ENCODE data around the gene APBB1. TPM values are rescaled to one million over a fixed set of nuclear protein-coding genes. Genes with fewer than 3 reads are reported as not detected.

APBB1 gene
- total and polyA plus RNA-seq, 3 experiments from 2014 or later = 41.7 to 80.2 (median 43.6) TPM

DNA sequence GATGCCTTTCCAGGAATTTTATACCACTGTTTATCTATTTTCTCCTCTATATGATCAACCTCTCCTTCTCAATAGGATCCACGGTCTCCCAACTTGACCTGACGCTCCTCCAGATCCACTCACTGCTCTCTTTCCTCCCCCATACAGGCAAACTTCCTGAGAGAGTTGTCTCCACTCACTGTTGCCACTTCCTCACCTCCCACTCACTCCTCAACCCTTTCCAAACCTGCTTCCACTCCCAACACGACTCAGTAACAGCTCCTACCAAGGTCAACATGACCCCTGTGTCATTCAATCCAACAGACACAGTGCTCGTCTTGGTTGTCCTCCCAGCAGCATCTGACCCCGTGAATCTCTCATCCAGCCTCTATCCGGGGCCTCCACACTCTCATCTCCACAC is 3.1 kb downstream of the APBB1 start:
- ChIA-PET CTCF (no interaction called here), POLR2A (interaction anchor here (0.5 to 4.6 kb wide), 2 partner anchors 12 to 38 kb away, joined by 3 to 56 read pairs; no protein-coding TSS in a partner anchor)
- Histone ChIP-seq H3K4me1 (ENCODE audit: insufficient read depth, low read length) (peaks cover 71% of the 10 kb centered on the region), H3K36me3 (ENCODE audit: insufficient read depth, low read length) (no peaks in the 10 kb centered on the region), H3K4me3 (ENCODE audit: low read length) (no peak overlapping the region), H3K9me3 (ENCODE audit: low read length) (no peaks in the 10 kb centered on the region), H3K27me3 (ENCODE audit: insufficient read depth, low read length, poor library complexity, severe bottlenecking) (no peaks in the 10 kb centered on the region), H3K27ac (ENCODE audit: low read depth, low read length) (no peak overlapping the region)
- no peak overlapping the region for H3K4me3 Mint-ChIP-seq
- DNase-seq = no peak
- peaks cover 10 to 29% (median 16%) of the 10 kb centered on the region in 3 donors for H3K4me1 Mint-ChIP-seq
- H3K9me3 Mint-ChIP-seq = no peaks in the 10 kb centered on the region
- H3K27me3 Mint-ChIP-seq = peaks cover under 1% of the 10 kb centered on the region in 2 donors
- H3K36me3 Mint-ChIP-seq = peaks cover 1 to 13% (median 3%) of the 10 kb centered on the region in 3 donors
- H3K27ac Mint-ChIP-seq = no peak overlapping the region

DNA sequence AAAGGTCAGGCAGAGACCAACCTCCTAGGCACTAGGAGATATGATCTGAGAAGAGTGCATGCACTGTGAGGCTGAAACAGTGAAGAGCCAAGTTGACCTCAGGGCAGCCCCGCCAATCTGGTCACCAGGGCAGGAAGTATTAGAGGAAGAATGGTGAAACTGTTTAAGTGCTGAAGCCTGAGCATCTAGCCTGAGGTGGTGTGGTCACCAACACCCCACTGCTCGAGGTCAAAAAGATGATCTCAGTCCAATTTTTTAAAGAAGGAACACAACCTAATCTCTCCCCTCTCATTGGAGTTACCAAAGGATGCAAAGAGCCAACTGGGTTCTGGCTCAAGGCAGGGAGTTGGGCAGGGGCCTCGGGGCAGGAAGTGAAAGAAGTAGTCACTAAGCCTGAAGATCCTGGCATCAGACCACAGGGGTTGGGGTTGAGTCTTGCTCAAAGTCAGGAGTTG is 4.0 kb downstream of the APBB1 start:
- Histone ChIP-seq H3K27me3 (ENCODE audit: insufficient read depth, low read length, poor library complexity, severe bottlenecking) (no peaks in the 10 kb centered on the region), H3K36me3 (ENCODE audit: insufficient read depth, low read length) (peaks cover 8% of the 10 kb centered on the region), H3K4me1 (ENCODE audit: insufficient read depth, low read length) (peaks cover 73% of the 10 kb centered on the region), H3K9me3 (ENCODE audit: low read length) (no peaks in the 10 kb centered on the region), H3K4me3 (ENCODE audit: low read length) (peak overlapping the region; percentile 2), H3K27ac (ENCODE audit: low read depth, low read length) (no peak overlapping the region)
- Mint-ChIP-seq H3K4me3 (no peak overlapping the region), H3K27me3 (no peaks in the 10 kb centered on the region), H3K27ac (no peak overlapping the region), H3K4me1 (peaks cover 9 to 32% (median 19%) of the 10 kb centered on the region in 3 donors), H3K36me3 (peaks cover 0 to 18% (median 3%) of the 10 kb centered on the region in 3 donors), H3K9me3 (no peaks in the 10 kb centered on the region)
- CTCF ChIA-PET = no interaction called here
- POLR2A ChIA-PET = interaction anchor here (2.1 kb wide), 1 partner anchor 25 kb away, joined by 7 read pairs; the partner anchor contains the start of gene SMPD1
- DNase-seq = no peak

- no peaks in the 10 kb centered on the region for H3K27me3 ChIP-seq (ENCODE audit: insufficient read depth, low read length, poor library complexity, severe bottlenecking)
- peaks cover 79% of the 10 kb centered on the region for H3K4me1 ChIP-seq (ENCODE audit: insufficient read depth, low read length)
- ChIA-PET POLR2A (interaction anchor here (1.4 to 2.1 kb wide), 2 partner anchors 11 to 24 kb away, joined by 7 to 10 read pairs; partner anchors contain the start of gene SMPD1), CTCF (interaction anchor here (1.2 to 1.5 kb wide), 3 partner anchors 10 to 14 kb away, joined by 3 to 4 read pairs (median 3); no protein-coding TSS in a partner anchor)
- H3K9me3 ChIP-seq (ENCODE audit: low read length) = no peaks in the 10 kb centered on the region
- peak overlapping the region; percentile 43 for H3K4me3 ChIP-seq (ENCODE audit: low read length)
- peak overlapping the region in 2 of 8 donors; percentile 37 to 85 for H3K27ac Mint-ChIP-seq
- no peaks in the 10 kb centered on the region for H3K27me3 Mint-ChIP-seq
- peaks cover 13 to 35% (median 20%) of the 10 kb centered on the region in 3 donors for H3K4me1 Mint-ChIP-seq
- H3K36me3 ChIP-seq (ENCODE audit: insufficient read depth, low read length) = peaks cover 18% of the 10 kb centered on the region
- H3K9me3 Mint-ChIP-seq = no peaks in the 10 kb centered on the region
- H3K4me3 Mint-ChIP-seq = no peak overlapping the region
- peaks cover 0 to 28% (median 6%) of the 10 kb centered on the region in 3 donors for H3K36me3 Mint-ChIP-seq
- no peak overlapping the region for H3K27ac ChIP-seq (ENCODE audit: low read depth, low read length)
- DNase-seq = peak in 3 of 5 donors; percentile 36 to 86 (median 64)
Measured at GRCh38 chr11:6413791-6414201, 5.1 kb downstream of the APBB1 start.

- H3K27ac ChIP-seq (ENCODE audit: low read depth, low read length) = no peak overlapping the region
- H3K9me3 ChIP-seq (ENCODE audit: low read length) = no peaks in the 10 kb centered on the region
- ChIA-PET POLR2A (interaction anchor here (0.9 kb wide), 1 partner anchor 9 kb away, joined by 3 read pairs; no protein-coding TSS in a partner anchor), CTCF (interaction anchor here (0.8 to 2.5 kb wide), 5 partner anchors 9 to 48 kb away, joined by 3 to 10 read pairs (median 8); no protein-coding TSS in a partner anchor)
- Mint-ChIP-seq H3K4me3 (no peak overlapping the region), H3K27me3 (peaks cover 0 to 1% of the 10 kb centered on the region in 2 donors), H3K9me3 (no peaks in the 10 kb centered on the region), H3K36me3 (peaks cover 0 to 37% (median 13%) of the 10 kb centered on the region in 3 donors), H3K27ac (peak overlapping the region in 4 of 8 donors; percentile 3 to 90 (median 26)), H3K4me1 (peaks cover 28 to 50% (median 33%) of the 10 kb centered on the region in 3 donors)
- H3K27me3 ChIP-seq (ENCODE audit: insufficient read depth, low read length, poor library complexity, severe bottlenecking) = no peaks in the 10 kb centered on the region
- peaks cover 18% of the 10 kb centered on the region for H3K36me3 ChIP-seq (ENCODE audit: insufficient read depth, low read length)
- DNase-seq = no peak
- H3K4me1 ChIP-seq (ENCODE audit: insufficient read depth, low read length) = peaks cover 82% of the 10 kb centered on the region
- H3K4me3 ChIP-seq (ENCODE audit: low read length) = no peak overlapping the region
Measured at GRCh38 chr11:6411594-6412031, 7.3 kb downstream of the APBB1 start.

DNA sequence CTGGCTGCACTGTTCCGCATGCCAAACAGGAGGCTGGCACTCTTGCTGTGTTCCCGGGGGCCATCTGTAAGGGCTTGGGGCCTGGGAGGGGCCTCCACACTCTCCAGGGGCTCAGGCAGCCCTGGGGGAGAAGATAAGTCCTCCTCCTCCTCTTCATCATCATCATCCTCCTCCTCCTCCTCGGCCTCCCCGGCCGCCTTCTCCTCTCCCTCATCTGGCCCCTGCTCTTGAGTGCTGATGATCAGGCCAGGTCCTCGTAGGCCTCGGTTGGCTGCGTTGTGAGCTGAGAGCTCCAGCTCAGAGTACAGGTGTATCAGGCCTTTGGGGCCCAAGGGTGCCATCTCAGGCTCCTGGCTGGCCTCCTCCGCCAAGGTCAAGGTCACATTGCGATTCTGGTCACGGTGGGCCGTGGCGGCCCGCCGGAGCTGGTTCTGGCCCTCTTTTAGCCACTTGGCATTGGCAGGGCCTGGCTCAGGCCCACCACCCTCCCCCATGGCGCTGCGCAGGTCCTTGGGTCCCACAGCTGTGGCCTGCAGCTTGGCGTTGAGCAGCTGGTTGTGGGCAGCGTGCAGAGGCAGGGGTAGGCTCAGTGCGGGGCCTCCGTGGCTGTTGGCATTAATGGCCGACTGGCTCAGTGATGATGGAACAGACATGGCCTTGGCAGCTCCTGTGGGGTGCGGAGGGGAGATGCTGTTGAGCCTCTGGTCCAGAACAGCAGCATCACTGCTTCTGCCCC is 8.0 kb downstream of the APBB1 start:
- Histone ChIP-seq H3K4me1 (ENCODE audit: insufficient read depth, low read length) (peaks cover 82% of the 10 kb centered on the region), H3K9me3 (ENCODE audit: low read length) (no peaks in the 10 kb centered on the region), H3K4me3 (ENCODE audit: low read length) (no peak overlapping the region), H3K27me3 (ENCODE audit: insufficient read depth, low read length, poor library complexity, severe bottlenecking) (no peaks in the 10 kb centered on the region), H3K36me3 (ENCODE audit: insufficient read depth, low read length) (peaks cover 18% of the 10 kb centered on the region), H3K27ac (ENCODE audit: low read depth, low read length) (no peak overlapping the region)
- Mint-ChIP-seq H3K4me1 (peaks cover 36 to 58% (median 40%) of the 10 kb centered on the region in 3 donors), H3K27ac (peak overlapping the region in 1 of 8 donors; percentile 9), H3K9me3 (no peaks in the 10 kb centered on the region), H3K27me3 (peaks cover 0 to 1% of the 10 kb centered on the region in 2 donors), H3K36me3 (peaks cover 0 to 40% (median 13%) of the 10 kb centered on the region in 3 donors), H3K4me3 (no peak overlapping the region)
- ChIA-PET CTCF (interaction anchor here (1.2 to 2.5 kb wide), 5 partner anchors 8 to 33 kb away, joined by 3 to 10 read pairs (median 8); no protein-coding TSS in a partner anchor), POLR2A (interaction anchor here (0.6 kb wide), 1 partner anchor 102 kb away, joined by 4 read pairs; no protein-coding TSS in a partner anchor)
- DNase-seq = no peak

- Mint-ChIP-seq H3K4me1 (peaks cover 69 to 82% (median 78%) of the 10 kb centered on the region in 3 donors), H3K27me3 (peaks cover 0 to 4% of the 10 kb centered on the region in 2 donors), H3K27ac (peak overlapping the region; percentile 42 to 94 (median 76)), H3K4me3 (peak overlapping the region in 6 of 7 donors; percentile 4 to 62 (median 41)), H3K9me3 (peaks cover 0 to 3% (median 0%) of the 10 kb centered on the region in 5 donors), H3K36me3 (peaks cover 0 to 37% (median 10%) of the 10 kb centered on the region in 3 donors)
- peaks cover 88% of the 10 kb centered on the region for H3K4me1 ChIP-seq (ENCODE audit: insufficient read depth, low read length)
- H3K4me3 ChIP-seq (ENCODE audit: low read length) = no peak overlapping the region
- peaks cover 18% of the 10 kb centered on the region for H3K36me3 ChIP-seq (ENCODE audit: insufficient read depth, low read length)
- H3K27ac ChIP-seq (ENCODE audit: low read depth, low read length) = no peak overlapping the region
- CTCF ChIA-PET = interaction anchor here (0.8 to 1.8 kb wide), 4 partner anchors 12 to 43 kb away, joined by 3 to 8 read pairs (median 4); partner anchors contain the start of gene APBB1
- no peak for DNase-seq
- no peaks in the 10 kb centered on the region for H3K9me3 ChIP-seq (ENCODE audit: low read length)
- no peaks in the 10 kb centered on the region for H3K27me3 ChIP-seq (ENCODE audit: insufficient read depth, low read length, poor library complexity, severe bottlenecking)
- POLR2A ChIA-PET = interaction anchor here (5.5 kb wide), 1 partner anchor 11 kb away, joined by 56 read pairs; the partner anchor contains the start of gene APBB1
Measured at GRCh38 chr11:6406370-6406769, 12.5 kb downstream of the APBB1 start.

GRCh38 chr11:6405846-6406245 is 13.0 kb downstream of the APBB1 start:
- Mint-ChIP-seq H3K4me1 (peaks cover 74 to 84% (median 83%) of the 10 kb centered on the region in 3 donors), H3K27me3 (peaks cover 0 to 4% of the 10 kb centered on the region in 2 donors), H3K36me3 (peaks cover 0 to 37% (median 10%) of the 10 kb centered on the region in 3 donors), H3K27ac (peak overlapping the region; percentile 42 to 94 (median 76)), H3K4me3 (peak overlapping the region in 6 of 7 donors; percentile 4 to 62 (median 41)), H3K9me3 (peaks cover 0 to 3% (median 0%) of the 10 kb centered on the region in 5 donors)
- H3K9me3 ChIP-seq (ENCODE audit: low read length) = no peaks in the 10 kb centered on the region
- no peak overlapping the region for H3K4me3 ChIP-seq (ENCODE audit: low read length)
- ChIA-PET CTCF (interaction anchor here (0.8 to 8.2 kb wide), 5 partner anchors 13 to 43 kb away, joined by 3 to 100 read pairs (median 3); partner anchors contain the start of gene APBB1), POLR2A (interaction anchor here (0.6 to 5.5 kb wide), 2 partner anchors 12 to 63 kb away, joined by 9 to 56 read pairs; partner anchors contain the start of gene APBB1)
- DNase-seq = no peak
- H3K27ac ChIP-seq (ENCODE audit: low read depth, low read length) = no peak overlapping the region
- no peaks in the 10 kb centered on the region for H3K27me3 ChIP-seq (ENCODE audit: insufficient read depth, low read length, poor library complexity, severe bottlenecking)
- peaks cover 22% of the 10 kb centered on the region for H3K36me3 ChIP-seq (ENCODE audit: insufficient read depth, low read length)
- H3K4me1 ChIP-seq (ENCODE audit: insufficient read depth, low read length) = peaks cover 92% of the 10 kb centered on the region

All from CD8-positive, alpha-beta memory T cell (primary cell).